Gastroesophageal sphincter (tissue), 3 donors: ENCODE data around the gene DTNBP1.

Experiments
- EP300 ChIP-seq: sonication (generic); formaldehyde crosslinking; IDR thresholded peaks from one replicate; pipeline ENCODE4 v1.6.1; 2017; ENCODE audit warnings: antibody characterized with exemption, mild to moderate bottlenecking
- POLR2A ChIP-seq, 2 donors: fragments of 450-650 bp; IDR thresholded peaks; one replicate each; pipeline ENCODE4 v1.6.1; 2017; ENCODE audit warnings: antibody characterized with exemption in 2 of 2, mild to moderate bottlenecking in 2 of 2, moderate library complexity in 1 of 2
- TF ChIP-seq, protein P1 (sequence below), 4 experiments: fragments of 200-600 bp in 2 of 4; fragments of 450-650 bp in 2 of 4; sonication (generic) in 1 of 4; IDR thresholded peaks; one replicate each; pipeline ENCODE4 v1.5.1; 2017 to 2019; ENCODE audit warnings: antibody characterized with exemption in 4 of 4, mild to moderate bottlenecking in 2 of 4, moderate library complexity in 2 of 4

DNA sequence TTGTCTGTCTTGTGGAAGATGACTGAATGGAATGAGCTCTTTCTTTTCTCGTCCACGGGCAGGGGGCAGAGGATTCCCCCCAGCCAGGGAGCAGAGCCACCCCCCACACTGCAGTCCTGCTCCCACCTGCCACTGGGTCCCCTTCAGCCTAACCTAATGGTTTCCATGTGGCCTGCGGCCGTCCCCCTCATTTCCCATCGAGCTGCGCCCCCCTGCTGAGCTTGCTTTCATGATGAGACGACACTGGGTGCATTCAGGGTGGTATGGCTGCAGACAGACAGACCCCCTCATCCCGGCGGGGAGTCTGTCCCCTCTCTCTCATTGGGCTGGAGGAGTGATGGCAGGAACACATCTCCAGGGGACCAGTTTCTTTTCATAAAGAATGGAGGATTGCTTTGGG lies 140.8 kb downstream of the DTNBP1 start:
- TF ChIP-seq, protein P1, sequence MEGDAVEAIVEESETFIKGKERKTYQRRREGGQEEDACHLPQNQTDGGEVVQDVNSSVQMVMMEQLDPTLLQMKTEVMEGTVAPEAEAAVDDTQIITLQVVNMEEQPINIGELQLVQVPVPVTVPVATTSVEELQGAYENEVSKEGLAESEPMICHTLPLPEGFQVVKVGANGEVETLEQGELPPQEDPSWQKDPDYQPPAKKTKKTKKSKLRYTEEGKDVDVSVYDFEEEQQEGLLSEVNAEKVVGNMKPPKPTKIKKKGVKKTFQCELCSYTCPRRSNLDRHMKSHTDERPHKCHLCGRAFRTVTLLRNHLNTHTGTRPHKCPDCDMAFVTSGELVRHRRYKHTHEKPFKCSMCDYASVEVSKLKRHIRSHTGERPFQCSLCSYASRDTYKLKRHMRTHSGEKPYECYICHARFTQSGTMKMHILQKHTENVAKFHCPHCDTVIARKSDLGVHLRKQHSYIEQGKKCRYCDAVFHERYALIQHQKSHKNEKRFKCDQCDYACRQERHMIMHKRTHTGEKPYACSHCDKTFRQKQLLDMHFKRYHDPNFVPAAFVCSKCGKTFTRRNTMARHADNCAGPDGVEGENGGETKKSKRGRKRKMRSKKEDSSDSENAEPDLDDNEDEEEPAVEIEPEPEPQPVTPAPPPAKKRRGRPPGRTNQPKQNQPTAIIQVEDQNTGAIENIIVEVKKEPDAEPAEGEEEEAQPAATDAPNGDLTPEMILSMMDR (IDR thresholded peaks at IDR 0.05): no peak
- no peak for TF ChIP-seq POLR2A (IDR thresholded peaks at IDR 0.05)
- TF ChIP-seq EP300: no peak
